Mammary epithelial cell (primary cell): ENCODE data around the gene PSPN.

Source experiments
- EZH2 ChIP-seq: IDR thresholded peaks from 2 replicates; pipeline ENCODE4 v1.6.1; 2012; ENCODE audit warnings: low read length, inconsistent platforms, borderline replicate concordance
- TF ChIP-seq, protein P1 (sequence below), 2 donors: IDR thresholded peaks in 1 of 2; conservative IDR thresholded peaks in 1 of 2; 2 replicates each; pipeline ENCODE4 v1.5.1; 2011 to 2012; ENCODE audit warnings: inconsistent platforms in 2 of 2, low read length in 2 of 2, mild to moderate bottlenecking in 2 of 2, control low read depth in 1 of 2, low read depth in 1 of 2; ENCODE audit not compliant: insufficient read depth in 1 of 2; ENCODE audit errors: extremely low read depth in 1 of 2

DNA sequence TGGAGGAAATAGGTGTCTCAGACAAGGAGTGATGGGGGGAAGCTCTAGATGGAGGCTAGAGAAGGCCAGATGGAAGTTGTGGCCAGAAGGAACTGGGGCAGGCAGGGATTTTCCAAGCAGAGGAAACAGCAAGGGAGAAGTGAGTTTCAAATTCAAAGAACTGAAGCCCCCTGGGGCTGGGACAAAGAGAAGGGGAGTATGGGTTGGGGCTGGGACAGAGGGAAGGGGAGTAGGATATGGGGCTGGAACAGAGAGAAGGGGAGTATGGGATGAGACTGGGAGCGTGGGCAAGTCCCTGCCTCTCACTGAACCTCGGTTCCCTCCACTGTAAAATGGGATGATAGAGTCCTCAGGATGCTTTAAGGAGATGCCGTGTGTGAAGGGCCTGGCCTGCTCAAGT lies 19.1 kb upstream of the PSPN start:
- TF ChIP-seq, protein P1, sequence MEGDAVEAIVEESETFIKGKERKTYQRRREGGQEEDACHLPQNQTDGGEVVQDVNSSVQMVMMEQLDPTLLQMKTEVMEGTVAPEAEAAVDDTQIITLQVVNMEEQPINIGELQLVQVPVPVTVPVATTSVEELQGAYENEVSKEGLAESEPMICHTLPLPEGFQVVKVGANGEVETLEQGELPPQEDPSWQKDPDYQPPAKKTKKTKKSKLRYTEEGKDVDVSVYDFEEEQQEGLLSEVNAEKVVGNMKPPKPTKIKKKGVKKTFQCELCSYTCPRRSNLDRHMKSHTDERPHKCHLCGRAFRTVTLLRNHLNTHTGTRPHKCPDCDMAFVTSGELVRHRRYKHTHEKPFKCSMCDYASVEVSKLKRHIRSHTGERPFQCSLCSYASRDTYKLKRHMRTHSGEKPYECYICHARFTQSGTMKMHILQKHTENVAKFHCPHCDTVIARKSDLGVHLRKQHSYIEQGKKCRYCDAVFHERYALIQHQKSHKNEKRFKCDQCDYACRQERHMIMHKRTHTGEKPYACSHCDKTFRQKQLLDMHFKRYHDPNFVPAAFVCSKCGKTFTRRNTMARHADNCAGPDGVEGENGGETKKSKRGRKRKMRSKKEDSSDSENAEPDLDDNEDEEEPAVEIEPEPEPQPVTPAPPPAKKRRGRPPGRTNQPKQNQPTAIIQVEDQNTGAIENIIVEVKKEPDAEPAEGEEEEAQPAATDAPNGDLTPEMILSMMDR (conservative IDR thresholded peaks at IDR 0.05 in 1 of 2, IDR thresholded peaks at IDR 0.05 in 1 of 2; ENCODE audit: extremely low read depth in 1 of 2, insufficient read depth in 1 of 2, low read depth in 1 of 2, low read length in 2 of 2), result no peak
- TF ChIP-seq EZH2, result no peak
